ENCODE measurements around the gene APBB1.

DNA sequence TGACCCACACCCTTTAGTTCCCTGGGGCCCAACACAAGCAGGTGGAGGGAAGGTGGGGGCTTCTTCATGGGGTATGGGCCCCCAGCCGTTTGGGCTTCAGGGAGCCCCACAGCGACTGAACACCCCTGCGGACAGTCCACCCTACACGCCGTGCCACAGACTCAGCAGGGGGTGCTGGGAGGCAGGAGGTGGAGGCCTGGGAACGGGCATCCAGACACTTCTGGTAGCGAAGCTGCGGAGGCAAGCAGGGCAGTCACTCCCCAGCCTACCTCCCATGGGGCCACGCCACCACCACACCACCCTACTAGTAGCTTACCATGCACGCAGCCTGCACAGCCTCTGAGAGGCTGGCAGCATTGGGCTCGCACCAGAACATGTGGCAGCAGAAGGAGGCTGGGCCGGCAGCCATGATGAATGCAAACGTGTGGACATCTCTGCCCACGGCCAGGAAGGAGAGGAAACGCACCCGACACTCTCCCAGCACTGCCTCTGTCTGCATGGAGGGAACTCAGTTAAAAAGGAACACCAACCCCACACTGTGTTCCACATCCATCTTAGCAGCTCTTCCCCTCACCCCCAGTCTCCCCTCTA lies 23.3 kb downstream of the APBB1 start:
- TF ChIP-seq, protein P1, sequence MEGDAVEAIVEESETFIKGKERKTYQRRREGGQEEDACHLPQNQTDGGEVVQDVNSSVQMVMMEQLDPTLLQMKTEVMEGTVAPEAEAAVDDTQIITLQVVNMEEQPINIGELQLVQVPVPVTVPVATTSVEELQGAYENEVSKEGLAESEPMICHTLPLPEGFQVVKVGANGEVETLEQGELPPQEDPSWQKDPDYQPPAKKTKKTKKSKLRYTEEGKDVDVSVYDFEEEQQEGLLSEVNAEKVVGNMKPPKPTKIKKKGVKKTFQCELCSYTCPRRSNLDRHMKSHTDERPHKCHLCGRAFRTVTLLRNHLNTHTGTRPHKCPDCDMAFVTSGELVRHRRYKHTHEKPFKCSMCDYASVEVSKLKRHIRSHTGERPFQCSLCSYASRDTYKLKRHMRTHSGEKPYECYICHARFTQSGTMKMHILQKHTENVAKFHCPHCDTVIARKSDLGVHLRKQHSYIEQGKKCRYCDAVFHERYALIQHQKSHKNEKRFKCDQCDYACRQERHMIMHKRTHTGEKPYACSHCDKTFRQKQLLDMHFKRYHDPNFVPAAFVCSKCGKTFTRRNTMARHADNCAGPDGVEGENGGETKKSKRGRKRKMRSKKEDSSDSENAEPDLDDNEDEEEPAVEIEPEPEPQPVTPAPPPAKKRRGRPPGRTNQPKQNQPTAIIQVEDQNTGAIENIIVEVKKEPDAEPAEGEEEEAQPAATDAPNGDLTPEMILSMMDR (IDR thresholded peaks at IDR 0.05 in 2 of 3, conservative IDR thresholded peaks at IDR 0.05 in 1 of 3; ENCODE audit: insufficient read depth in 2 of 3, low read depth in 1 of 3, low read length in 3 of 3), result no peak
- TF ChIP-seq, protein P2, sequence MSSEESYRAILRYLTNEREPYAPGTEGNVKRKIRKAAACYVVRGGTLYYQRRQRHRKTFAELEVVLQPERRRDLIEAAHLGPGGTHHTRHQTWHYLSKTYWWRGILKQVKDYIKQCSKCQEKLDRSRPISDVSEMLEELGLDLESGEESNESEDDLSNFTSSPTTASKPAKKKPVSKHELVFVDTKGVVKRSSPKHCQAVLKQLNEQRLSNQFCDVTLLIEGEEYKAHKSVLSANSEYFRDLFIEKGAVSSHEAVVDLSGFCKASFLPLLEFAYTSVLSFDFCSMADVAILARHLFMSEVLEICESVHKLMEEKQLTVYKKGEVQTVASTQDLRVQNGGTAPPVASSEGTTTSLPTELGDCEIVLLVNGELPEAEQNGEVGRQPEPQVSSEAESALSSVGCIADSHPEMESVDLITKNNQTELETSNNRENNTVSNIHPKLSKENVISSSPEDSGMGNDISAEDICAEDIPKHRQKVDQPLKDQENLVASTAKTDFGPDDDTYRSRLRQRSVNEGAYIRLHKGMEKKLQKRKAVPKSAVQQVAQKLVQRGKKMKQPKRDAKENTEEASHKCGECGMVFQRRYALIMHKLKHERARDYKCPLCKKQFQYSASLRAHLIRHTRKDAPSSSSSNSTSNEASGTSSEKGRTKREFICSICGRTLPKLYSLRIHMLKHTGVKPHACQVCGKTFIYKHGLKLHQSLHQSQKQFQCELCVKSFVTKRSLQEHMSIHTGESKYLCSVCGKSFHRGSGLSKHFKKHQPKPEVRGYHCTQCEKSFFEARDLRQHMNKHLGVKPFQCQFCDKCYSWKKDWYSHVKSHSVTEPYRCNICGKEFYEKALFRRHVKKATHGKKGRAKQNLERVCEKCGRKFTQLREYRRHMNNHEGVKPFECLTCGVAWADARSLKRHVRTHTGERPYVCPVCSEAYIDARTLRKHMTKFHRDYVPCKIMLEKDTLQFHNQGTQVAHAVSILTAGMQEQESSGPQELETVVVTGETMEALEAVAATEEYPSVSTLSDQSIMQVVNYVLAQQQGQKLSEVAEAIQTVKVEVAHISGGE (CRISPR knock-in tag; IDR thresholded peaks at IDR 0.05), result no peak
- TF ChIP-seq, protein P3, sequence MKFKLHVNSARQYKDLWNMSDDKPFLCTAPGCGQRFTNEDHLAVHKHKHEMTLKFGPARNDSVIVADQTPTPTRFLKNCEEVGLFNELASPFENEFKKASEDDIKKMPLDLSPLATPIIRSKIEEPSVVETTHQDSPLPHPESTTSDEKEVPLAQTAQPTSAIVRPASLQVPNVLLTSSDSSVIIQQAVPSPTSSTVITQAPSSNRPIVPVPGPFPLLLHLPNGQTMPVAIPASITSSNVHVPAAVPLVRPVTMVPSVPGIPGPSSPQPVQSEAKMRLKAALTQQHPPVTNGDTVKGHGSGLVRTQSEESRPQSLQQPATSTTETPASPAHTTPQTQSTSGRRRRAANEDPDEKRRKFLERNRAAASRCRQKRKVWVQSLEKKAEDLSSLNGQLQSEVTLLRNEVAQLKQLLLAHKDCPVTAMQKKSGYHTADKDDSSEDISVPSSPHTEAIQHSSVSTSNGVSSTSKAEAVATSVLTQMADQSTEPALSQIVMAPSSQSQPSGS (CRISPR knock-in tag; IDR thresholded peaks at IDR 0.05), result no peak
- no peak for TF ChIP-seq TBP (optimal IDR thresholded peaks at IDR 0.05; ENCODE audit: low read depth, low read length)
- no peak for TF ChIP-seq TAF1 (IDR thresholded peaks at IDR 0.05; ENCODE audit: control insufficient read depth, extremely low read depth, insufficient read depth, low read length, severe bottlenecking)

Measured in K562 (cell line).